Left ventricle myocardium inferior (tissue), 1 donor: ENCODE measurements around the gene RPL22L1. TPM values are rescaled to one million over a fixed set of nuclear protein-coding genes. Genes with fewer than 3 reads are reported as not detected.

Experiments used
- DNase-seq: peaks from one replicate; pipeline ENCODE4 v3.0.0-alpha.2; 2020
- H3K27ac ChIP-seq: fragments of 200-600 bp; replicated peaks from 2 replicates; pipeline ENCODE4 v1.8.0; 2021
- H3K27me3 ChIP-seq: fragments of 200-600 bp; 2 replicates; pipeline ENCODE4 v1.8.0; 2021; ENCODE audit warnings: low read depth
- H3K36me3 ChIP-seq: fragments of 200-600 bp; 2 replicates; pipeline ENCODE4 v1.8.0; 2021
- H3K4me1 ChIP-seq: fragments of 200-600 bp; 2 replicates; pipeline ENCODE4 v1.8.0; 2021
- H3K4me3 ChIP-seq: fragments of 200-600 bp; 2 replicates; pipeline ENCODE4 v1.8.0; 2021; ENCODE audit warnings: mild to moderate bottlenecking, moderate library complexity
- H3K9me3 ChIP-seq: fragments of 200-600 bp; replicated peaks from 2 replicates; pipeline ENCODE4 v1.8.0; 2021
- CTCF ChIP-seq: fragments of 200-600 bp; IDR thresholded peaks from 2 replicates; pipeline ENCODE4 v1.8.0; 2021; ENCODE audit warnings: antibody characterized with exemption, mild to moderate bottlenecking, borderline replicate concordance
- intact Hi-C: fragments of 100-400 bp; cut with micrococcal nuclease; formaldehyde crosslinking; loops from one replicate; pipeline ENCODE4 v1.11.0; 2022
- total RNA-seq: library from RNA; stranded (reverse); fragmentation: NEBNext Ultra II Directional; extraction: Animal tissue kit (Norgen Biotek cat#: 25700); gene quantifications from one replicate; pipeline ENCODE4 v1.2.1, GENCODE V29; 2021
- donor health status: DM: no; HTN: yes; CAD: no; lungs with severe emphysema.

Gene RPL22L1
- total RNA-seq, 1 donor from 2014 or later = 12.4 TPM

- Histone ChIP-seq H3K9me3 (no peaks in the 10 kb centered on the region), H3K4me3 (no peak overlapping the region), H3K4me1 (peaks cover 20% of the 10 kb centered on the region), H3K36me3 (peaks cover 34% of the 10 kb centered on the region), H3K27ac (no peak overlapping the region), H3K27me3 (no peaks in the 10 kb centered on the region)
- intact Hi-C loops = no loop called here
- TF ChIP-seq CTCF = no peak
- DNase-seq = no peak
Observed at GRCh38 chr3:170863816-170864215, 6.2 kb downstream of the RPL22L1 start.

- H3K4me3 ChIP-seq = no peak overlapping the region
- no peak for DNase-seq
- intact Hi-C loops = no loop called here
- TF ChIP-seq CTCF = no peak
- peaks cover 10% of the 10 kb centered on the region for H3K4me1 ChIP-seq
- no peaks in the 10 kb centered on the region for H3K27me3 ChIP-seq
- H3K36me3 ChIP-seq = peaks cover 29% of the 10 kb centered on the region
- H3K27ac ChIP-seq = no peak overlapping the region
- no peaks in the 10 kb centered on the region for H3K9me3 ChIP-seq
Observed at GRCh38 chr3:170862618-170863374, 7.2 kb downstream of the RPL22L1 start.

GRCh38 chr3:170858599-170858998 lies 11.4 kb downstream of the RPL22L1 start:
- intact Hi-C loops = no loop called here

GRCh38 chr3:170852324-170852723 lies 17.7 kb downstream of the RPL22L1 start:
- DNase-seq = no peak
- H3K4me3 ChIP-seq = no peak overlapping the region
- intact Hi-C loops = no loop called here
- H3K27me3 ChIP-seq = peaks cover 6% of the 10 kb centered on the region
- no peak overlapping the region for H3K27ac ChIP-seq
- H3K9me3 ChIP-seq = no peaks in the 10 kb centered on the region
- H3K4me1 ChIP-seq = no peaks in the 10 kb centered on the region
- no peak for TF ChIP-seq CTCF
- no peaks in the 10 kb centered on the region for H3K36me3 ChIP-seq

More at GRCh38 chr3:170858599-170858998, 11.4 kb downstream of the RPL22L1 start:
- Histone ChIP-seq H3K27ac (no peak overlapping the region), H3K27me3 (peaks cover 6% of the 10 kb centered on the region), H3K9me3 (no peaks in the 10 kb centered on the region), H3K4me1 (no peaks in the 10 kb centered on the region), H3K4me3 (no peak overlapping the region), H3K36me3 (no peaks in the 10 kb centered on the region)
- no peak for TF ChIP-seq CTCF
- no peak for DNase-seq

- Histone ChIP-seq H3K36me3 (no peaks in the 10 kb centered on the region), H3K4me3 (no peak overlapping the region), H3K4me1 (no peaks in the 10 kb centered on the region), H3K27ac (no peak overlapping the region), H3K27me3 (no peaks in the 10 kb centered on the region), H3K9me3 (no peaks in the 10 kb centered on the region)
- no peak for DNase-seq
- intact Hi-C loops = no loop called here
- TF ChIP-seq CTCF = peak; percentile 50
Observed at GRCh38 chr3:170848292-170848917, 21.6 kb downstream of the RPL22L1 start.
